Measurements from ENCODE around the gene TBX10.

The TBX10 gene

GRCh38 chr11:67657300-67657699 lies 17.7 kb upstream of the TBX10 start:
- H3K27me3 ChIP-seq (ENCODE audit: insufficient read depth, low read length, poor library complexity): no peaks in the 10 kb centered on the region
- no peaks in the 10 kb centered on the region for H4K20me1 ChIP-seq (ENCODE audit: insufficient read depth, low read length)
- no peak overlapping the region for H3K27ac ChIP-seq (ENCODE audit: low read length)
- no peak overlapping the region for H3K9ac ChIP-seq (ENCODE audit: low read depth, low read length)
- H3K4me2 ChIP-seq (ENCODE audit: insufficient read depth, low read length): no peak overlapping the region
- H3K9me3 ChIP-seq (ENCODE audit: insufficient read depth, low read length, severe bottlenecking): peaks cover 14% of the 10 kb centered on the region
- 0 out of 2 replicates have a peak, but pooled peaks cover 3% of the 10 kb centered on the region for H3K36me3 ChIP-seq (ENCODE audit: insufficient read depth, low read length)
- no peak for ATAC-seq (ENCODE audit: insufficient read depth, low read depth)
- TF ChIP-seq EZH2 (IDR thresholded peaks at IDR 0.05; ENCODE audit: borderline replicate concordance, low read depth, low read length, severe bottlenecking): no peak
- no peak for TF ChIP-seq CTCF (IDR thresholded peaks at IDR 0.05; ENCODE audit: borderline replicate concordance, extremely low read depth, low read length, poor library complexity, severe bottlenecking)
- DNase-seq: no peak
- no peak overlapping the region for H2AFZ ChIP-seq (ENCODE audit: low read depth, low read length)
- H3K4me3 ChIP-seq (ENCODE audit: low read depth in 1 of 2, low read length in 2 of 2): no peak overlapping the region
- no peaks in the 10 kb centered on the region for H3K79me2 ChIP-seq (ENCODE audit: insufficient read depth, low read length)
- H3K4me1 ChIP-seq (ENCODE audit: insufficient read depth, low read length): peaks cover 7% of the 10 kb centered on the region; the same call in 1 of the 2 replicates

GRCh38 chr11:67656278-67656922 lies 16.8 kb upstream of the TBX10 start:
- H4K20me1 ChIP-seq (ENCODE audit: insufficient read depth, low read length): no peaks in the 10 kb centered on the region
- 0 out of 2 replicates have a peak, but pooled peaks cover 3% of the 10 kb centered on the region for H3K36me3 ChIP-seq (ENCODE audit: insufficient read depth, low read length)
- DNase-seq (no peak), ATAC-seq (ENCODE audit: insufficient read depth, low read depth) (no peak)
- no peak overlapping the region for H2AFZ ChIP-seq (ENCODE audit: low read depth, low read length)
- H3K4me1 ChIP-seq (ENCODE audit: insufficient read depth, low read length): peaks cover 13% of the 10 kb centered on the region
- H3K4me3 ChIP-seq (ENCODE audit: low read depth in 1 of 2, low read length in 2 of 2): no peak overlapping the region; a peak in 1 of 4 replicates
- TF ChIP-seq CTCF (IDR thresholded peaks at IDR 0.05; ENCODE audit: borderline replicate concordance, extremely low read depth, low read length, poor library complexity, severe bottlenecking): no peak
- no peak for TF ChIP-seq EZH2 (IDR thresholded peaks at IDR 0.05; ENCODE audit: borderline replicate concordance, low read depth, low read length, severe bottlenecking)
- H3K9me3 ChIP-seq (ENCODE audit: insufficient read depth, low read length, severe bottlenecking): peaks cover 14% of the 10 kb centered on the region
- no peak overlapping the region for H3K27ac ChIP-seq (ENCODE audit: low read length)
- H3K27me3 ChIP-seq (ENCODE audit: insufficient read depth, low read length, poor library complexity): no peaks in the 10 kb centered on the region
- no peaks in the 10 kb centered on the region for H3K79me2 ChIP-seq (ENCODE audit: insufficient read depth, low read length)
- no peak overlapping the region for H3K4me2 ChIP-seq (ENCODE audit: insufficient read depth, low read length)
- no peak overlapping the region for H3K9ac ChIP-seq (ENCODE audit: low read depth, low read length)

GRCh38 chr11:67654225-67654624 lies 14.7 kb upstream of the TBX10 start:
- Histone ChIP-seq H3K9ac (ENCODE audit: low read depth, low read length) (no peak overlapping the region), H3K4me2 (ENCODE audit: insufficient read depth, low read length) (no peak overlapping the region), H3K27me3 (ENCODE audit: insufficient read depth, low read length, poor library complexity) (no peaks in the 10 kb centered on the region), H3K9me3 (ENCODE audit: insufficient read depth, low read length, severe bottlenecking) (peaks cover 14% of the 10 kb centered on the region), H2AFZ (ENCODE audit: low read depth, low read length) (no peak overlapping the region), H4K20me1 (ENCODE audit: insufficient read depth, low read length) (no peaks in the 10 kb centered on the region), H3K4me1 (ENCODE audit: insufficient read depth, low read length) (peaks cover 32% of the 10 kb centered on the region), H3K36me3 (ENCODE audit: insufficient read depth, low read length) (0 out of 2 replicates have a peak, but pooled peaks cover 3% of the 10 kb centered on the region), H3K79me2 (ENCODE audit: insufficient read depth, low read length) (no peaks in the 10 kb centered on the region), H3K4me3 (ENCODE audit: low read depth in 1 of 2, low read length in 2 of 2) (no peak overlapping the region), H3K27ac (ENCODE audit: low read length) (no peak overlapping the region)
- DNase-seq (no peak), ATAC-seq (ENCODE audit: insufficient read depth, low read depth) (no peak)
- TF ChIP-seq CTCF (IDR thresholded peaks at IDR 0.05; ENCODE audit: borderline replicate concordance, extremely low read depth, low read length, poor library complexity, severe bottlenecking) (no peak), EZH2 (IDR thresholded peaks at IDR 0.05; ENCODE audit: borderline replicate concordance, low read depth, low read length, severe bottlenecking) (no peak)

All from DND-41 (cell line).